Breast epithelium (tissue), 4 donors: ENCODE measurements around the gene BRD7. TPM values are rescaled to one million over a fixed set of nuclear protein-coding genes. Genes with fewer than 3 reads are reported as not detected.

ENCODE experiments used
- DNase-seq, 2 donors: peaks; one replicate each; pipeline ENCODE4 v3.0.0-alpha.2; 2019; ENCODE audit warnings: low spot score in 2 of 2
- H3K27ac ChIP-seq, 2 donors: fragments of 200-600 bp; sonication (generic) in 1 of 2; one replicate each; pipeline ENCODE4 v1.5.1; 2016 to 2019; ENCODE audit warnings: mild to moderate bottlenecking in 1 of 2
- H3K27me3 ChIP-seq, 2 donors: fragments of 200-600 bp; sonication (generic) in 1 of 2; one replicate each; pipeline versions ENCODE4 v1.5.1 to v1.6.0; 2017 to 2019; ENCODE audit warnings: control low read depth in 1 of 2, mild to moderate bottlenecking in 1 of 2
- H3K36me3 ChIP-seq: fragments of 200-600 bp; one replicate; pipeline ENCODE4 v1.5.1; 2019
- H3K4me1 ChIP-seq, 2 donors: fragments of 200-600 bp; sonication (generic); one replicate each; pipeline ENCODE4 v1.5.1; 2016 to 2019; ENCODE audit warnings: control low read depth in 1 of 2
- H3K4me3 ChIP-seq, 3 donors: fragments of 200-600 bp; sonication (generic); 1 replicate in 2 of 3; 2 replicates in 1 of 3; pipeline ENCODE4 v1.5.1; 2016 to 2019; ENCODE audit warnings: mild to moderate bottlenecking in 3 of 3, moderate library complexity in 2 of 3
- H3K9me3 ChIP-seq, 2 donors: fragments of 200-600 bp; sonication (generic) in 1 of 2; one replicate each; pipeline ENCODE4 v1.5.1; 2016 to 2019; ENCODE audit warnings: control low read depth in 1 of 2
- CTCF ChIP-seq, 3 donors: fragments of 450-650 bp; IDR thresholded peaks; one replicate each; pipeline ENCODE4 v1.5.1; 2016 to 2017; ENCODE audit warnings: antibody characterized with exemption in 3 of 3, mild to moderate bottlenecking in 3 of 3, moderate library complexity in 3 of 3
- POLR2A ChIP-seq: fragments of 450-650 bp; IDR thresholded peaks from one replicate; pipeline ENCODE4 v1.6.1; 2016; ENCODE audit warnings: antibody characterized with exemption, mild to moderate bottlenecking, moderate library complexity
- POLR2AphosphoS5 ChIP-seq, 3 donors: sonication (generic); formaldehyde crosslinking; IDR thresholded peaks; one replicate each; pipeline ENCODE4 v1.6.1; 2017; ENCODE audit warnings: antibody characterized with exemption in 3 of 3
- intact Hi-C: fragments of 100-400 bp; cut with DNase I; formaldehyde crosslinking; loops from one replicate; pipeline ENCODE4 v1.15.1; 2023; ENCODE audit warnings: low total_unique reads
- total RNA-seq, 3 donors: library from RNA; depleted of rRNA; stranded (reverse); fragments of >200 nt; gene quantifications; one replicate each; pipeline ENCODE4 v1.1.0, GENCODE V29; 2016

The BRD7 gene
- total RNA-seq, 3 donors from 2014 or later = 42.0 to 53.9 (median 43.0) TPM

- intact Hi-C loops = no loop called here
- H3K36me3 ChIP-seq = no peaks in the 10 kb centered on the region
- TF ChIP-seq CTCF (IDR thresholded peaks at IDR 0.05) = no peak
- no peak for TF ChIP-seq POLR2AphosphoS5 (IDR thresholded peaks at IDR 0.05)
- TF ChIP-seq POLR2A = no peak
- no peak for DNase-seq
- H3K4me1 ChIP-seq = no peaks in the 10 kb centered on the region
- no peak overlapping the region for H3K27ac ChIP-seq
- H3K9me3 ChIP-seq = no peaks in the 10 kb centered on the region
- no peaks in the 10 kb centered on the region for H3K27me3 ChIP-seq
- no peak overlapping the region for H3K4me3 ChIP-seq
Measured at GRCh38 chr16:50272111-50272571, 96.6 kb downstream of the BRD7 start.

- intact Hi-C loops = no loop called here
- TF ChIP-seq POLR2A = no peak
- no peak for TF ChIP-seq POLR2AphosphoS5 (IDR thresholded peaks at IDR 0.05)
- no peak for TF ChIP-seq CTCF (IDR thresholded peaks at IDR 0.05)
- no peaks in the 10 kb centered on the region for H3K36me3 ChIP-seq
- H3K27ac ChIP-seq = no peak overlapping the region
- no peaks in the 10 kb centered on the region for H3K4me1 ChIP-seq
- H3K9me3 ChIP-seq = no peaks in the 10 kb centered on the region
- DNase-seq = no peak
- no peak overlapping the region for H3K4me3 ChIP-seq
- H3K27me3 ChIP-seq = no peaks in the 10 kb centered on the region
Measured at GRCh38 chr16:50271148-50272041, 97.4 kb downstream of the BRD7 start.

- Histone ChIP-seq H3K27me3 (no peaks in the 10 kb centered on the region), H3K9me3 (no peaks in the 10 kb centered on the region), H3K4me3 (no peak overlapping the region), H3K36me3 (no peaks in the 10 kb centered on the region), H3K4me1 (no peaks in the 10 kb centered on the region), H3K27ac (no peak overlapping the region)
- DNase-seq = no peak
- intact Hi-C loops = no loop called here
- no peak for TF ChIP-seq CTCF (IDR thresholded peaks at IDR 0.05)
- no peak for TF ChIP-seq POLR2A
- no peak for TF ChIP-seq POLR2AphosphoS5 (IDR thresholded peaks at IDR 0.05)
Measured at GRCh38 chr16:50270510-50271147, 98.2 kb downstream of the BRD7 start.

- TF ChIP-seq POLR2A = no peak
- no peak for TF ChIP-seq POLR2AphosphoS5 (IDR thresholded peaks at IDR 0.05)
- TF ChIP-seq CTCF (IDR thresholded peaks at IDR 0.05) = no peak
- intact Hi-C loops = no loop called here
- no peak for DNase-seq
- H3K36me3 ChIP-seq = no peaks in the 10 kb centered on the region
- H3K27ac ChIP-seq = no peak overlapping the region
- no peaks in the 10 kb centered on the region for H3K4me1 ChIP-seq
- H3K4me3 ChIP-seq = no peak overlapping the region
- H3K9me3 ChIP-seq = no peaks in the 10 kb centered on the region
- H3K27me3 ChIP-seq = no peaks in the 10 kb centered on the region
Measured at GRCh38 chr16:50269769-50270509, 98.8 kb downstream of the BRD7 start.
